ENCODE results near the gene EXOSC1. TPM values are rescaled to one million over a fixed set of nuclear protein-coding genes. Genes with fewer than 3 reads are reported as not detected.

Gene EXOSC1
- total RNA-seq, 1 donor from 2014 or later, result 27.1 TPM

GRCh38 chr10:97406064-97406463, 39.7 kb downstream of the EXOSC1 start:
- Mint-ChIP-seq H3K27ac (ENCODE audit: unreplicated experiment) (no peak overlapping the region), H3K36me3 (ENCODE audit: unreplicated experiment) (no peaks in the 10 kb centered on the region), H3K4me1 (ENCODE audit: low read depth, unreplicated experiment) (no peaks in the 10 kb centered on the region), H3K27me3 (ENCODE audit: unreplicated experiment) (peaks cover 4% of the 10 kb centered on the region), H3K4me3 (ENCODE audit: unreplicated experiment) (no peak overlapping the region), H3K9me3 (ENCODE audit: unreplicated experiment) (peaks cover 2% of the 10 kb centered on the region)
- no peak for TF ChIP-seq CTCF (IDR thresholded peaks at IDR 0.05; ENCODE audit: partially characterized antibody, unreplicated experiment)
- no peak for DNase-seq

DNA sequence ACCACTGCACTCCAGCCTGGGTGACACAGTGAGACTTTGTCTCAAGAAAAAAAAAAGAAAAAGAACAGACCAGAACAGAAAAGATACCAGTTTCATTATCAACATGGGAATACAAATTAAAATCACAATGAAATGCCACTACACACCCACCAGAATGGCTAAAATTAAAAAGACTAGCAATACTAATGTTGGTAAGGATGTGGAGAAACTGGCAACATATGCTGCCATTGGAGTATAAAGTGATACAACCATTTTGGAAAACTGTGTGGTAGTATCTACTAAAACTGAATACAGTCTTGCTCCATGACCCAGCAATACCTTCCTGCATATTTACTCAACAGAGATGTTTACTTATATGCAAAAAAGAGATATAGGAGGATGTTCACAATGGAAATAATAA, 41.8 kb downstream of the EXOSC1 start:
- Mint-ChIP-seq H3K4me1 (ENCODE audit: low read depth, unreplicated experiment) (no peaks in the 10 kb centered on the region), H3K27me3 (ENCODE audit: unreplicated experiment) (peaks cover 4% of the 10 kb centered on the region), H3K36me3 (ENCODE audit: unreplicated experiment) (no peaks in the 10 kb centered on the region), H3K9me3 (ENCODE audit: unreplicated experiment) (peaks cover 4% of the 10 kb centered on the region), H3K4me3 (ENCODE audit: unreplicated experiment) (no peak overlapping the region), H3K27ac (ENCODE audit: unreplicated experiment) (no peak overlapping the region)
- no peak for TF ChIP-seq CTCF (IDR thresholded peaks at IDR 0.05; ENCODE audit: partially characterized antibody, unreplicated experiment)
- DNase-seq, result no peak

DNA sequence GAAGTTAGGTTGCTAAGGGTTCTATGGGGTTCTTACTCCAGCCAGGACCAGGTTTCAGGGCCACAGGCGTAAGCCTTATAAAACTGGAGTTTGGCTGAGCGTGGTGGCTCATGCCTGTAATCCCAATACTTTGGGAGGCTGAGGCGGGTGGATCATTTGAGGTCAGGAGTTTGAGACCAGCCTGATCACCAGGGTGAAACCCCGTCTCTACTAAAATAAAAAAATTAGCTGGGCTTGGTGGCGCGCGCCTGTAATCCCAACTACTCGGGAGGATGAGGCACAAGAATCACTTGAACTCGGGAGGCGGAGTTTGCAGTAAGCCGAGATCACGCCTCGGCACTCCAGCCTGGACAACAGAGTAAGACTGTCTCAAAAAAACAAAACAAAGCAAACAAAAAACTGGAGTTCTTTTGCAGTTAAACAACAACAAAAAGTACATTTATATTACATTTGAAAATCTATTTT, 44.3 kb downstream of the EXOSC1 start:
- Mint-ChIP-seq H3K9me3 (ENCODE audit: unreplicated experiment) (peaks cover 2% of the 10 kb centered on the region), H3K36me3 (ENCODE audit: unreplicated experiment) (no peaks in the 10 kb centered on the region), H3K27ac (ENCODE audit: unreplicated experiment) (peak overlapping the region; percentile 87), H3K4me1 (ENCODE audit: low read depth, unreplicated experiment) (no peaks in the 10 kb centered on the region), H3K4me3 (ENCODE audit: unreplicated experiment) (peak overlapping the region; percentile 90), H3K27me3 (ENCODE audit: unreplicated experiment) (peaks cover 4% of the 10 kb centered on the region)
- no peak for TF ChIP-seq CTCF (IDR thresholded peaks at IDR 0.05; ENCODE audit: partially characterized antibody, unreplicated experiment)
- DNase-seq, result no peak

DNA sequence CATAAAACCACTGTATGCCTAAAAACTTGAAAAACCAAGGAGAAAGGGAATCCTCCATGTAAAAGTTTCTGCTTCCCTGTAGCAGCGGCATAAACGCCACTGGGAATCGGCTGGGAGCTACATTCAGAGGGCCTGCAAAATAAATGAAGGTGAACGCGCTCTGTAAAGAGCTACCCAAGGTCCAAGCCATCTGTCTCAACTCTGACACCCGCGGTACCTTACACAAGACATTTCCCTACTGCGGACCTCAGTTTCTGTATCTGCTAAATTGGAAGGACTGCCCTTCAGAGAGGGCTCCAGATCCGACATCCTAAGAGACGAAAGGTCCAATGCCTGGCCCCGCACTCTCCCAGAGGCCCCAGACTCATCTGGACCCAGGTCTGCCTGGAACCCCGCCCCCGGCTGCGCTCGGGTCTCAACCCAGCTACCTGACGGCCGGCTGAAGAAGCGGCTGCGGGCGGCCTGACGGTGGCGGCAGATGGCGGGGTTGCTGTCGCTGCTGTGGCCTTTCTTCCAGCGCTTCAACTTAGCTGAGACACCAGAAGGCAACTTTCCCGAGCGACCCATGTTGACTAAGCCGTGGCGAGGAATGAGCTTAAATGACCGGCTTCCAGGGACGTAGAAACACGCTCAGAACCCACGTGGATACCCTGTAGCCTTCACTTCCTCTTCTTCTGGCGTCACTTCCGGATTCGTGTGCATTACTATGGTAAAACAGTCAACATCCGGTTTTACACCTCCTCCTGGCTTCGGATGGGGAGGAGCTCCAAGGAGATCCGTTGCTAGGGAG, 44.9 kb downstream of the EXOSC1 start, which contains the start of gene RRP12:
TSS of gene RRP12 (minus strand) at position 676 of the 790 bp plus-strand sequence. CDS start at position 567, 109 bp downstream.
- peak within 1 kb of the TSS; percentile 90 for H3K4me3 Mint-ChIP-seq (ENCODE audit: unreplicated experiment)
- peaks cover 4% of the 10 kb centered on the region for H3K9me3 Mint-ChIP-seq (ENCODE audit: unreplicated experiment)
- H3K27ac Mint-ChIP-seq (ENCODE audit: unreplicated experiment), result peak within 1 kb of the TSS; percentile 87
- no peaks in the 10 kb centered on the region for H3K4me1 Mint-ChIP-seq (ENCODE audit: low read depth, unreplicated experiment)
- no peaks in the 10 kb centered on the region for H3K36me3 Mint-ChIP-seq (ENCODE audit: unreplicated experiment)
- H3K27me3 Mint-ChIP-seq (ENCODE audit: unreplicated experiment), result peaks cover 4% of the 10 kb centered on the region
- no peak for TF ChIP-seq CTCF (IDR thresholded peaks at IDR 0.05; ENCODE audit: partially characterized antibody, unreplicated experiment)
- peak; percentile 66 for DNase-seq
